Breast epithelium (tissue), 3 donors: ENCODE data around the gene PLAGL1.

Experiments used
- CTCF ChIP-seq, 3 donors: fragments of 450-650 bp; IDR thresholded peaks; one replicate each; pipeline ENCODE4 v1.5.1; 2016 to 2017; ENCODE audit warnings: antibody characterized with exemption in 3 of 3, mild to moderate bottlenecking in 3 of 3, moderate library complexity in 3 of 3
- POLR2A ChIP-seq: fragments of 450-650 bp; IDR thresholded peaks from one replicate; pipeline ENCODE4 v1.6.1; 2016; ENCODE audit warnings: antibody characterized with exemption, mild to moderate bottlenecking, moderate library complexity
- POLR2AphosphoS5 ChIP-seq, 3 donors: sonication (generic); formaldehyde crosslinking; IDR thresholded peaks; one replicate each; pipeline ENCODE4 v1.6.1; 2017; ENCODE audit warnings: antibody characterized with exemption in 3 of 3

GRCh38 chr6:143949962-143950361 is 58.1 kb downstream of the PLAGL1 start:
- TF ChIP-seq CTCF (IDR thresholded peaks at IDR 0.05), result no peak
- no peak for TF ChIP-seq POLR2AphosphoS5 (IDR thresholded peaks at IDR 0.05)
- no peak for TF ChIP-seq POLR2A
